ENCODE measurements around the gene SLC37A2. TPM values are rescaled to one million over a fixed set of nuclear protein-coding genes. Genes with fewer than 3 reads are reported as not detected.

The SLC37A2 gene
- total RNA-seq, 1 donor from 2014 or later = 0.37 TPM

DNA sequence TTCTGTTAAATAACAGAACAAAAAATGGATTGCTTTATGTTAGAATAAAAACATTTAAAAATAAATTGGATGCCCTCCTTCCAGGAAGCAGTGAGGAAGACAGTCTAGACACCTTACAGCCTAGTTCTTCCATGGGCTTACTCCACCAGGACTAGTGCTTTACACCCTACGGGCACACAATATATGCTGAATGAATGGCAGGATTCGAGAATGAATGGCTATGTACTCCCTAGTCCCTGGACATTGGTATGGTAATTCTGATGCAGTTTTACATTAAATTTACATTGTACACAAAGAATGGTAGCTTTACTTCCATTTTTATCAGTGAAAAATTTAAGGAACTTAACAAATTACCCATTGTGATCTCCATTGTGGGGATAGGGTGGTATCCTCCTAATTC, 31.6 kb downstream of the SLC37A2 start:
- TF ChIP-seq, protein P1, sequence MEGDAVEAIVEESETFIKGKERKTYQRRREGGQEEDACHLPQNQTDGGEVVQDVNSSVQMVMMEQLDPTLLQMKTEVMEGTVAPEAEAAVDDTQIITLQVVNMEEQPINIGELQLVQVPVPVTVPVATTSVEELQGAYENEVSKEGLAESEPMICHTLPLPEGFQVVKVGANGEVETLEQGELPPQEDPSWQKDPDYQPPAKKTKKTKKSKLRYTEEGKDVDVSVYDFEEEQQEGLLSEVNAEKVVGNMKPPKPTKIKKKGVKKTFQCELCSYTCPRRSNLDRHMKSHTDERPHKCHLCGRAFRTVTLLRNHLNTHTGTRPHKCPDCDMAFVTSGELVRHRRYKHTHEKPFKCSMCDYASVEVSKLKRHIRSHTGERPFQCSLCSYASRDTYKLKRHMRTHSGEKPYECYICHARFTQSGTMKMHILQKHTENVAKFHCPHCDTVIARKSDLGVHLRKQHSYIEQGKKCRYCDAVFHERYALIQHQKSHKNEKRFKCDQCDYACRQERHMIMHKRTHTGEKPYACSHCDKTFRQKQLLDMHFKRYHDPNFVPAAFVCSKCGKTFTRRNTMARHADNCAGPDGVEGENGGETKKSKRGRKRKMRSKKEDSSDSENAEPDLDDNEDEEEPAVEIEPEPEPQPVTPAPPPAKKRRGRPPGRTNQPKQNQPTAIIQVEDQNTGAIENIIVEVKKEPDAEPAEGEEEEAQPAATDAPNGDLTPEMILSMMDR (IDR thresholded peaks at IDR 0.05) = no peak
- no peak for DNase-seq (ENCODE audit: low spot score)
- no peak overlapping the region for H3K27ac Mint-ChIP-seq (ENCODE audit: unreplicated experiment)
- H3K4me1 Mint-ChIP-seq (ENCODE audit: low read depth) = peaks cover 15% of the 10 kb centered on the region
- no peaks in the 10 kb centered on the region for H3K27me3 Mint-ChIP-seq (ENCODE audit: low read depth)
- peaks cover 12% of the 10 kb centered on the region for H3K36me3 Mint-ChIP-seq (ENCODE audit: low read depth)
- H3K9me3 Mint-ChIP-seq (ENCODE audit: low read depth) = no peaks in the 10 kb centered on the region
- H3K4me3 Mint-ChIP-seq (ENCODE audit: unreplicated experiment) = no peak overlapping the region

- TF ChIP-seq, protein P1 (IDR thresholded peaks at IDR 0.05) = no peak
- Mint-ChIP-seq H3K27ac (ENCODE audit: unreplicated experiment) (no peak overlapping the region), H3K4me1 (ENCODE audit: low read depth) (no peaks in the 10 kb centered on the region), H3K36me3 (ENCODE audit: low read depth) (peaks cover 19% of the 10 kb centered on the region), H3K4me3 (ENCODE audit: unreplicated experiment) (no peak overlapping the region), H3K9me3 (ENCODE audit: low read depth) (no peaks in the 10 kb centered on the region), H3K27me3 (ENCODE audit: low read depth) (no peaks in the 10 kb centered on the region)
- no peak for DNase-seq (ENCODE audit: low spot score)
Measured at GRCh38 chr11:125100136-125100535, 37.0 kb downstream of the SLC37A2 start.

DNA sequence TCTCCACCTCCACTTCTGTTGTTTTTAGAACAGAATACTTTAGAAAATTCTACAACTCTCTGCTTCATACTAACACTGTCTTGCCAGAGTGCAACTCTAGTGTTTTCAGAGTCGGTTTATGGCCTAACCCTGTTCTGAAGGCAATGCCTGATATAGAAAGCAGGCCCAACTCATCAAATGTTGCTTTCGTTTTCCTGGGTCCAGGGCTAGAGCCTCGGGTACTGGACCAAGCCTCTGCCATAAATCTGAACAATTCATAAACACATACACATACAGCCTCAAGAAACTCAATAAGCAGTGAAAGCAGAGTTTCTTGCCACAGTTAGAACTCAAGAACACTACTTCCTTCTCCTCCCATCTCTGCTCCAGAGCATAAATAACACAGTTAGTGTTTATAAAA, 38.5 kb downstream of the SLC37A2 start:
- no peaks in the 10 kb centered on the region for H3K4me1 Mint-ChIP-seq (ENCODE audit: low read depth)
- TF ChIP-seq, protein P1 (IDR thresholded peaks at IDR 0.05) = no peak
- H3K4me3 Mint-ChIP-seq (ENCODE audit: unreplicated experiment) = no peak overlapping the region
- H3K27ac Mint-ChIP-seq (ENCODE audit: unreplicated experiment) = no peak overlapping the region
- H3K27me3 Mint-ChIP-seq (ENCODE audit: low read depth) = no peaks in the 10 kb centered on the region
- H3K9me3 Mint-ChIP-seq (ENCODE audit: low read depth) = no peaks in the 10 kb centered on the region
- DNase-seq (ENCODE audit: low spot score) = no peak
- peaks cover 18% of the 10 kb centered on the region for H3K36me3 Mint-ChIP-seq (ENCODE audit: low read depth)

DNA sequence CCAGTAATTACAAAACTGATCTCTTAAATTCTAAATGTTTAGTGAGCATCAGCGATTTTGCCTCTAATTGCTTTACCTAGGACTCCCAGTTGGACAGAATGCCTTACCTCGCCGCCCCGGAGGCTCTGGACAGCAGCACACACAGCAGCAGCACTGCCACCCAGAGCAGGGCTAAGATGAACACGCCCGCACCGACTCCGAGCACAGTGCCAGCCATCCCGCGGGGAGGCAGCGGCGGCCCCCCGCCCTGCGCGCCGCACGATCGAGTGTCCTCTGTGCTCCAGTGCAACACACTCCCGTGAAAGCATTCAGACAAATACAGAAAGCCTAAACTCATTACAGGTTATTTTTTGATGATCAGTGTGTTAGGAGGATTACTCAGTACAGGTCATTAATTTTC, 38.9 kb downstream of the SLC37A2 start:
- Mint-ChIP-seq H3K4me3 (ENCODE audit: unreplicated experiment) (no peak overlapping the region), H3K36me3 (ENCODE audit: low read depth) (peaks cover 16% of the 10 kb centered on the region), H3K27ac (ENCODE audit: unreplicated experiment) (no peak overlapping the region), H3K27me3 (ENCODE audit: low read depth) (no peaks in the 10 kb centered on the region), H3K9me3 (ENCODE audit: low read depth) (no peaks in the 10 kb centered on the region), H3K4me1 (ENCODE audit: low read depth) (no peaks in the 10 kb centered on the region)
- TF ChIP-seq, protein P1 (IDR thresholded peaks at IDR 0.05) = no peak
- peak; percentile 80 for DNase-seq (ENCODE audit: low spot score)

GRCh38 chr11:125102510-125102909, 39.4 kb downstream of the SLC37A2 start:
- Mint-ChIP-seq H3K27me3 (ENCODE audit: low read depth) (no peaks in the 10 kb centered on the region), H3K36me3 (ENCODE audit: low read depth) (peaks cover 15% of the 10 kb centered on the region), H3K27ac (ENCODE audit: unreplicated experiment) (no peak overlapping the region), H3K4me1 (ENCODE audit: low read depth) (no peaks in the 10 kb centered on the region), H3K4me3 (ENCODE audit: unreplicated experiment) (no peak overlapping the region), H3K9me3 (ENCODE audit: low read depth) (no peaks in the 10 kb centered on the region)
- TF ChIP-seq, protein P1 (IDR thresholded peaks at IDR 0.05) = no peak
- no peak for DNase-seq (ENCODE audit: low spot score)

All from chondrocyte (in vitro differentiated cells).